SK-N-SH treated with all-trans-retinoic acid at 6 μM for 48 hours (cell line): ENCODE measurements around the gene GRAMD2B.

Experiments
- CREB5 ChIP-seq: fragments of 250-450 bp; sonication (Bioruptor Pico); IDR thresholded peaks from 2 replicates; pipeline ENCODE4 v1.5.1; 2020; ENCODE audit warnings: low read depth, mild to moderate bottlenecking, moderate library complexity
- ISL1 ChIP-seq: fragments of 250-450 bp; sonication (Bioruptor Pico); IDR thresholded peaks from 2 replicates; pipeline ENCODE4 v2.1.2; 2022; ENCODE audit warnings: mild to moderate bottlenecking, moderate library complexity
- PATZ1 ChIP-seq: fragments of 250-450 bp; sonication (Bioruptor Pico); IDR thresholded peaks from 2 replicates; pipeline ENCODE4 v1.8.0; 2020; ENCODE audit warnings: mild to moderate bottlenecking, moderate library complexity, borderline replicate concordance
- RARB ChIP-seq: fragments of 250-450 bp; sonication (Bioruptor Pico); IDR thresholded peaks from 2 replicates; pipeline ENCODE4 v1.8.0; 2021; ENCODE audit warnings: mild to moderate bottlenecking, moderate library complexity
- ZFP30 ChIP-seq: fragments of 450-650 bp; formaldehyde crosslinking; IDR thresholded peaks from 2 replicates; pipeline ENCODE4 v1.5.0; 2022; ENCODE audit warnings: mild to moderate bottlenecking, moderate library complexity
- ZNF70 ChIP-seq: fragments of 450-650 bp; formaldehyde crosslinking; IDR thresholded peaks from 2 replicates; pipeline ENCODE4 v1.5.0; 2020; ENCODE audit warnings: mild to moderate bottlenecking, moderate library complexity

GRCh38 chr5:126395605-126396004 lies 27.6 kb upstream of the GRAMD2B start:
- TF ChIP-seq PATZ1 (CRISPR knock-in tag): no peak
- no peak for TF ChIP-seq ISL1 (CRISPR knock-in tag)
- no peak for TF ChIP-seq CREB5
- no peak for TF ChIP-seq ZFP30 (CRISPR knock-in tag)
- no peak for TF ChIP-seq ZNF70 (CRISPR knock-in tag)
- TF ChIP-seq RARB (CRISPR knock-in tag): no peak
